ENCODE results near the gene SLCO4A1. TPM values are rescaled to one million over a fixed set of nuclear protein-coding genes. Genes with fewer than 3 reads are reported as not detected.
A peak's percentile ranks its signal among the peaks of the same experiment; 100 is the strongest.

Gene SLCO4A1
- total RNA-seq, 1 donor from 2014 or later, result 1.6 TPM

- peak; percentile 60 for DNase-seq
Observed at GRCh38 chr20:62652041-62652893, 10.0 kb downstream of the SLCO4A1 start.

- DNase-seq, result no peak
Observed at GRCh38 chr20:62652894-62653305, 10.6 kb downstream of the SLCO4A1 start.

GRCh38 chr20:62653373-62653772 is 11.1 kb downstream of the SLCO4A1 start:
- DNase-seq, result no peak

- no peak for DNase-seq
Observed at GRCh38 chr20:62653951-62654685, 11.8 kb downstream of the SLCO4A1 start.

GRCh38 chr20:62655282-62656196 is 13.2 kb downstream of the SLCO4A1 start:
- DNase-seq, result no peak

- no peak for DNase-seq
Observed at GRCh38 chr20:62656197-62656918, 14.1 kb downstream of the SLCO4A1 start.

GRCh38 chr20:62656919-62657588 is 14.8 kb downstream of the SLCO4A1 start:
- DNase-seq, result no peak

- no peak for DNase-seq
Observed at GRCh38 chr20:62657589-62657942, 15.3 kb downstream of the SLCO4A1 start.

- no peak for DNase-seq
Observed at GRCh38 chr20:62657956-62658355, 15.7 kb downstream of the SLCO4A1 start.

GRCh38 chr20:62658593-62659178 is 16.4 kb downstream of the SLCO4A1 start:
- DNase-seq, result no peak

- DNase-seq, result no peak
Observed at GRCh38 chr20:62659488-62660239, 17.4 kb downstream of the SLCO4A1 start.

GRCh38 chr20:62660240-62660615 is 17.9 kb downstream of the SLCO4A1 start:
- no peak for DNase-seq

GRCh38 chr20:62660768-62661167 is 18.5 kb downstream of the SLCO4A1 start:
- no peak for DNase-seq

GRCh38 chr20:62661647-62662046 is 19.3 kb downstream of the SLCO4A1 start:
- no peak for DNase-seq

- no peak for DNase-seq
Observed at GRCh38 chr20:62662422-62662821, 20.1 kb downstream of the SLCO4A1 start.

GRCh38 chr20:62663145-62664018 is 21.1 kb downstream of the SLCO4A1 start:
- no peak for DNase-seq

GRCh38 chr20:62664019-62664971 is 22.0 kb downstream of the SLCO4A1 start:
- no peak for DNase-seq

Data from occipital lobe (tissue), 2 donors.